HCT116 (cell line): Measurements from ENCODE around the gene SAE1.

Source experiments
- JUND ChIP-seq: IDR thresholded peaks from 2 replicates; pipeline ENCODE4 v1.6.1; 2012
- POLR2A ChIP-seq: IDR thresholded peaks from 2 replicates; pipeline ENCODE4 v1.7.0; 2011; ENCODE audit warnings: borderline replicate concordance; ENCODE audit not compliant: insufficient read depth, insufficient read length; ENCODE audit errors: extremely low read depth
- POLR2AphosphoS5 ChIP-seq: IDR thresholded peaks from 2 replicates; pipeline ENCODE4 v1.6.1; 2011; ENCODE audit warnings: mild to moderate bottlenecking, low read depth, low read length, moderate library complexity

GRCh38 chr19:47144630-47145029 is 14.0 kb downstream of the SAE1 start:
- no peak for TF ChIP-seq JUND
- no peak for TF ChIP-seq POLR2AphosphoS5
- no peak for TF ChIP-seq POLR2A
